Kidney (tissue), 14 donors: Measurements from ENCODE around the gene LARGE1. TPM values are rescaled to one million over a fixed set of nuclear protein-coding genes. Genes with fewer than 3 reads are reported as not detected.

Experiments
- DNase-seq, 5 donors: peaks; one replicate each; pipeline ENCODE4 v3.0.0-alpha.2; 2013 to 2020
- FAIRE-seq: peaks from 2 replicates; lab custom pipeline; 2012; peaks lifted over from hg19 to GRCh38; lab: Jason Lieb, UNC
- H3K27ac ChIP-seq, 2 donors: one replicate each; pipeline ENCODE4 v1.7.0; 2013; ENCODE audit warnings: low read depth in 2 of 2, low read length in 2 of 2, inconsistent platforms in 1 of 2
- H3K27me3 ChIP-seq: one replicate; pipeline ENCODE4 v1.7.1; 2013; ENCODE audit warnings: low read length, inconsistent platforms; ENCODE audit not compliant: control insufficient read depth, insufficient read depth
- H3K36me3 ChIP-seq, 3 donors: one replicate each; pipeline versions ENCODE4 v1.7.0 to v1.7.1; 2013; ENCODE audit warnings: low read length in 3 of 3, control low read depth in 1 of 3, inconsistent platforms in 1 of 3; ENCODE audit not compliant: insufficient read depth in 3 of 3, control insufficient read depth in 2 of 3
- H3K4me1 ChIP-seq, 3 donors: one replicate each; pipeline versions ENCODE4 v1.7.0 to v1.7.1; 2013; ENCODE audit warnings: low read length in 3 of 3, inconsistent platforms in 1 of 3, low read depth in 1 of 3; ENCODE audit not compliant: control insufficient read depth in 2 of 3, insufficient read depth in 2 of 3
- H3K4me3 ChIP-seq, 3 donors: one replicate each; pipeline versions ENCODE4 v1.7.0 to v1.8.1; 2013; ENCODE audit warnings: low read length in 3 of 3, control low read depth in 1 of 3, inconsistent platforms in 1 of 3
- H3K9ac ChIP-seq, 3 donors: one replicate each; pipeline versions ENCODE4 v1.7.0 to v1.7.1; 2013; ENCODE audit warnings: low read length in 3 of 3, control low read depth in 1 of 3, inconsistent platforms in 1 of 3
- H3K9me3 ChIP-seq, 3 donors: one replicate each; pipeline versions ENCODE4 v1.7.0 to v1.7.1; 2013; ENCODE audit warnings: low read length in 3 of 3, control low read depth in 1 of 3, inconsistent platforms in 1 of 3; ENCODE audit not compliant: control insufficient read depth in 2 of 3, insufficient read depth in 1 of 3
- intact Hi-C: fragments of 100-400 bp; cut with DNase I; formaldehyde crosslinking; loops from one replicate; pipeline ENCODE4 v1.11.1; 2022
- polyA plus RNA-seq: library from polyadenylated mRNA; stranded (reverse); fragments of 350-450 nt; fragmentation: Illumina TruSeq; extraction: RNeasy Lipid Tissue Mini Kit (QIAGEN cat#74804); gene quantifications from one replicate; pipeline ENCODE4 v1.2.3, GENCODE V29; 2014; ENCODE audit warnings: low read depth, low replicate concordance; ENCODE audit not compliant: insufficient read depth
- total RNA-seq: library from RNA; stranded (reverse); fragmentation: NEBNext Ultra II Directional; extraction: Animal tissue kit (Norgen Biotek cat#: 25700); gene quantifications from one replicate; pipeline ENCODE4 v1.2.1, GENCODE V29; 2021
- TF ChIP-seq, protein P1 (sequence below): IDR thresholded peaks from 3 replicates; pipeline ENCODE4 v1.5.1; 2012; ENCODE audit warnings: mild to moderate bottlenecking, moderate library complexity, borderline replicate concordance; ENCODE audit not compliant: insufficient read depth; ENCODE audit errors: extremely low read depth
- donor health status: control.
- donor health status: control.
- donor health status: control.
- donor health status: control.
- donor health status: control.
- donor health status: DM: yes; HTN: yes; CAD: no.
- donor health status: Normal renal cell carcinoma (clear cell type).

LARGE1 gene
- total and polyA plus RNA-seq, 2 donors from 2014 or later: 5.0 to 22.9 TPM

DNA sequence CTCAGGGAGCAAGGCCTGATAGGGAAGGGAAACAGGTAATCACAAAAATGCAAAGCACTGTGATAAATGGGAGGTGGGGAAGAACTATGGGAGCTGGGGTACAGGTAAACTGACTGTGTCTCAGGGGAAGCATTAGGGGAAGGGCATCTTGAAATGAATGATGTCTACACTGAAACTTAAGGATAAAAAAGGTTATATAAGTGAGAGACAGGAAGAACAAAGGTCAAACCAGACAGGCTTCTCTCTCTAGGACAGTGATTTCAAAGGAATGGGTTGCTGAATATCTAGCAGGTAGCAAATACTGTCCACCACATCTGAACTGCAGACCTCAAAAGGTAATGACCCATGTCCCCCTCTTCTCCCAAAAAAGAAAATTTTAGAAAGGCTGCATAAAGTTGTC, 529.0 kb downstream of the LARGE1 start:
- DNase-seq (no peak), FAIRE-seq (no peak)
- no peaks in the 10 kb centered on the region for H3K9me3 ChIP-seq
- no peaks in the 10 kb centered on the region for H3K27me3 ChIP-seq
- H3K4me3 ChIP-seq: no peak overlapping the region
- no peaks in the 10 kb centered on the region for H3K36me3 ChIP-seq
- intact Hi-C loops: no loop called here
- TF ChIP-seq, protein P1, sequence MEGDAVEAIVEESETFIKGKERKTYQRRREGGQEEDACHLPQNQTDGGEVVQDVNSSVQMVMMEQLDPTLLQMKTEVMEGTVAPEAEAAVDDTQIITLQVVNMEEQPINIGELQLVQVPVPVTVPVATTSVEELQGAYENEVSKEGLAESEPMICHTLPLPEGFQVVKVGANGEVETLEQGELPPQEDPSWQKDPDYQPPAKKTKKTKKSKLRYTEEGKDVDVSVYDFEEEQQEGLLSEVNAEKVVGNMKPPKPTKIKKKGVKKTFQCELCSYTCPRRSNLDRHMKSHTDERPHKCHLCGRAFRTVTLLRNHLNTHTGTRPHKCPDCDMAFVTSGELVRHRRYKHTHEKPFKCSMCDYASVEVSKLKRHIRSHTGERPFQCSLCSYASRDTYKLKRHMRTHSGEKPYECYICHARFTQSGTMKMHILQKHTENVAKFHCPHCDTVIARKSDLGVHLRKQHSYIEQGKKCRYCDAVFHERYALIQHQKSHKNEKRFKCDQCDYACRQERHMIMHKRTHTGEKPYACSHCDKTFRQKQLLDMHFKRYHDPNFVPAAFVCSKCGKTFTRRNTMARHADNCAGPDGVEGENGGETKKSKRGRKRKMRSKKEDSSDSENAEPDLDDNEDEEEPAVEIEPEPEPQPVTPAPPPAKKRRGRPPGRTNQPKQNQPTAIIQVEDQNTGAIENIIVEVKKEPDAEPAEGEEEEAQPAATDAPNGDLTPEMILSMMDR: no peak
- H3K27ac ChIP-seq: no peak overlapping the region
- H3K9ac ChIP-seq: no peak overlapping the region
- H3K4me1 ChIP-seq: peaks cover 0 to 8% (median 0%) of the 10 kb centered on the region in 3 donors

DNA sequence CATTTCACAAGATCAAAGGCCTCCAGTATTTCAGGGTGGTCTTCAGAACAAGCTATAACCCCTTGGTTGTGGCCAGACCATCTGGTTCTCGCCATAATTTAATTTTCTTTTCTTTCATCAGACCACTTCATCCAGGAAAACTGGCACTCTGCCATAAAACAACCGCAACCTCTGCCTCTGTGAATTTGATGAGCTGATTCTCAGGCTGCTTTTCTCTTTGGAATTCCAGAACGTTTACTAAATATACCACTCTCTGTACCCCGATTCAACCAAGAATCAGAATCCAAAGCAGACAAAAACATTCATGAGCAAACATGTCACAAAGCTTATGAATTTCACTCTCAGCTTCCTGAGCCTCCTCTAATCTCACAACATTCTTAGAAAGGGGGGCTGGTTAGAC, 530.3 kb downstream of the LARGE1 start:
- DNase-seq (peak in 1 of 5 donors; percentile 20), FAIRE-seq (no peak)
- H3K4me3 ChIP-seq: no peak overlapping the region
- H3K36me3 ChIP-seq: no peaks in the 10 kb centered on the region
- no peaks in the 10 kb centered on the region for H3K9me3 ChIP-seq
- intact Hi-C loops: no loop called here
- H3K9ac ChIP-seq: no peak overlapping the region
- no peak overlapping the region for H3K27ac ChIP-seq
- peaks cover 0 to 8% (median 0%) of the 10 kb centered on the region in 3 donors for H3K4me1 ChIP-seq
- TF ChIP-seq, protein P1: no peak
- no peaks in the 10 kb centered on the region for H3K27me3 ChIP-seq

DNA sequence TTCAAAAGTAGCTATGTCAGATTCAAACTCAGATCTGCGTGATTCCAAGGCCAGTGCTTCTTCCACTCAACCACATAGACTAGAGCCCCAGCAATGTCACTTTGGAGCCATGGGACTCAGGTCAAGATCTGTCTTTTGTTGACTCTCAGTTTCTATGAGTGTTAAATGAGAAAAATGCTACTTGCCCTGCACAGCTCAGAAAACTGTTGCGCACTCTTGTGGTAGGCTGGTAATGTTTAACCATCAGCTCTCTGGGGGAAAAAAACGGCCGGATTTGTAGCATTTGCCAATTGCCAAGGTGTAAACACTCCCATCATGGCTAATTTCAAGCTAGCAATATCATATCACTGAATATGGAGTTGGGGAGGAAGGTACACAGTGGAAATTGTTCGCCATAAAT, 534.0 kb downstream of the LARGE1 start:
- TF ChIP-seq, protein P1: no peak

DNA sequence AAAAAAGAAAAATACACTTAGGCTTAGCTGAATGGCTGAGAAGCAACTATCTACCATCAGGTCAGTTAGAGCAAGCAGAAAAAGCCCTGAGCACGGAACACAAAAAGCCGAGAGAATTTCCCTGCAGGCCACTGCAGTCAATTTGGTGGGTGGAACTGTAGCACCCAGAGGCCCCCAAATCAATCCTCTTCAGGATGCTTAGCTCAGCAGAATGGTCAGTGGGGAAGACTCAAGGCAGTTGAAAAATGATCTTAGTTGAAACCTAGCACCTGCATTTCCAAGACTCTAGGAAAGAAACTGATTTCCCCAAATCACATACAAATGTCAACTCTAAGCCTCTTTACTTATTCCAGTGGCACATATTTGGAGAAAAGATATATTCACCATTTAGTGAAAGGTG, 534.7 kb downstream of the LARGE1 start:
- Histone ChIP-seq H3K27ac (no peak overlapping the region), H3K9ac (no peak overlapping the region), H3K4me3 (no peak overlapping the region), H3K9me3 (no peaks in the 10 kb centered on the region), H3K27me3 (no peaks in the 10 kb centered on the region), H3K4me1 (no peaks in the 10 kb centered on the region), H3K36me3 (peaks cover 0 to 2% (median 0%) of the 10 kb centered on the region in 3 donors)
- intact Hi-C loops: no loop called here
- DNase-seq: no peak
- no peak for FAIRE-seq
- TF ChIP-seq, protein P1: no peak

More for the DNA sequence above, 534.0 kb downstream of the LARGE1 start:
- H3K27me3 ChIP-seq: no peaks in the 10 kb centered on the region
- no peaks in the 10 kb centered on the region for H3K4me1 ChIP-seq
- intact Hi-C loops: no loop called here
- no peak overlapping the region for H3K4me3 ChIP-seq
- no peak overlapping the region for H3K27ac ChIP-seq
- H3K9ac ChIP-seq: no peak overlapping the region
- H3K9me3 ChIP-seq: no peaks in the 10 kb centered on the region
- DNase-seq: no peak
- FAIRE-seq: no peak
- H3K36me3 ChIP-seq: peaks cover 0 to 2% (median 0%) of the 10 kb centered on the region in 3 donors
